HG02981 (cell line): ENCODE measurements around the gene SPATS2.
"Not testable (repeated sequence)": the region's sequence is repeated elsewhere in the genome, so short reads cannot be mapped to it uniquely, and the experiment has no call there.

Experiments used
- ATAC-seq: cut with Tn5 transposase; IDR thresholded peaks from one replicate; pipeline ENCODE4 v1.9.1; 2021; ENCODE audit warnings: mild to moderate bottlenecking, moderate library complexity; ENCODE audit not compliant: unreplicated experiment

Gene SPATS2

DNA sequence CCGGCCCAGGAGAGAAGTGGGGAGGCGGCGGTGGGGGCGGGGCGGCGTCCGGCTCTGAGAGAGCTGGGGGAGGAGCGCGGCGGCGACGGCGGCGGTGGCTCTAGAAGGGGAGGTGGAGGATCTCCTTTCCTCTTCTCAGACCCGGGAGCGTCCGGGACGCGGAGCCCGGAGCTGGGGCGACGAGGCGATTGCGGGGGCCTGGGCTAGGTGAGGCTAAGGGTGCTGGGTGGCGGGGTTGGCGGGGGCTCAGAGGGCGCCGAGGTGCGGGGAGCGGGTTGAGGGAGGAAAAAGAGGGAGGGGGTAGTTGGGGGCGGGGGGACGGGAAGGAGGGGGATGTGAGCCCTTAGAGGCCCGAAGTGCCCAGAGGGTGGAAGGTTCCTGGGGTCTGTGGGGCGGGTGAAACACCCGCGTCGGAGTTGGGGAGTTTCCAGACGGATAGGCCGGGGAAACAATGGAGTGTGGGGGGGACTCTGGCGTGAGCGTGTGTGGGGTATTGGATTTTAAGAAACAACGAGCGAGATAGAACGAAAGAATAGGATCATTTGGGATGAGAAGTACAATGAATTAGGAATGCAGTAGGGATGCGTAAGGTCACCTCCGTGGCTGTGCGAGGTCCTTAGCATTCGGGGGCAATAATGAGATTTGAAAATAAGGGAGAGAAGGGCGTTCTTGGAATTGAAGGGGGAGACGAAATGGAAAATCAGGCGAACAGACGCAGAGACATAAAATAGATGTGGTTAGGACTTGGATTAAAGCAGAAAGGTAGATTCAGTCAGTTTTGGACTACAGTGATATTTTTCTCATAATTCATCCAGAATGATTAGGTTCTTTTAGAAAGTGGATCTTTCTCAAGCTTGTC is at the start of gene SPATS2:
Gene SPATS2, plus strand, starts transcription at position 82 of the 859 bp plus-strand sequence. CDS start 93,551 bp downstream, outside the sequence.
- no peak for ATAC-seq

DNA sequence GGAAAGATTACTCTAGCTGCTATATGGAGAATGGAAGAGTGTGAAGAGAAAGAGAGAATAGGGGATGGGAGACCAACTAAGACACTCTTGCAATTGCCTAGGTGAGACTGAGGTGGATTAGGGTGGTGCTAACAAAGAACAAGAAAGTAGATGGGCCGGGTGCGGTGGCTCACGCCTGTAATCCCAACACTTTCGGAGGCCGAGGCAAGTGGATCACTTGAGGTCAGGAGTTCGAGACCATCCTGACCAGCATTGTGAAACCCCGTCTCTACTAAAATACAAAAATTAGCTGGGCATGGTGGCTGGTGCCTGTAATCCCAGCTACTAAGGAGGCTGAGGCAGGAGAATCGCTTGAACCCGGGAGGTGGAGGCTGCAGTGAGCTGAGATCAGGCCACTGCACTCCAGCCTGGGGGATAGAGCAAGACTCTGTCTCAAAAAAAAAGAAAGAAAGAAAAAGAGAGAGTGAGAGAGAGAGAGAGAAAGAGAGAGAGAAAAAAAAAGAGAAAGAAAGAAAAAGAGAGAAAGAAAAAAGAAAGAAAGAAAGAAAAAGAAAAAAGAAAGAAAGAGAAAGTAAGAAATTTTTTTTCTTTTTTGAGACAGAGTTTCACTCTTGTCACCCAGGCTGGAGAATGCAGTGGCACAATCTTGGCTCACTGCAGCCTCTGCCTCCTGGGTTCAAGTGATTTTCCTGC is 46.7 kb upstream of the SPATS2 start:
- ATAC-seq: not testable (repeated sequence)

DNA sequence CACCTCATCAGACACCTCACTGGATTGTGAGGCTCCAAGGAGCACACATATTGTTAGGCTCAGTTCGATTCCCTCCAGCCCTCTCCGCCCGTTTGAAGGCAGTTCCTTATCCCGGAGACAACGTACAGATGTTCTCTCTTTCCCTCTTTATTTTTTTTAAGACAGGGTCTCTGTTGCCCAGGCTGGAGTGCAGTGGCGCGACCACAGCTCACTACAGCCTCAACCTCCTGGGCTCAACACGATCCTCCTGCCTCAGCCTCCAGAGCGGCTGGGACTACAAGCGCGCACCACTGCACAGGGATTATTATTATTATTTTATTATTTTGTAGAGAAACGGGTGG is 44.9 kb upstream of the SPATS2 start:
- no peak for ATAC-seq

- peak; percentile 98 for ATAC-seq
Measured at GRCh38 chr12:49322708-49323523, 44.3 kb upstream of the SPATS2 start, which contains the start of gene TROAP. TSS of gene TROAP (plus strand) at chr12:49323255. CDS start at chr12:49323609, 354 bp downstream.

DNA sequence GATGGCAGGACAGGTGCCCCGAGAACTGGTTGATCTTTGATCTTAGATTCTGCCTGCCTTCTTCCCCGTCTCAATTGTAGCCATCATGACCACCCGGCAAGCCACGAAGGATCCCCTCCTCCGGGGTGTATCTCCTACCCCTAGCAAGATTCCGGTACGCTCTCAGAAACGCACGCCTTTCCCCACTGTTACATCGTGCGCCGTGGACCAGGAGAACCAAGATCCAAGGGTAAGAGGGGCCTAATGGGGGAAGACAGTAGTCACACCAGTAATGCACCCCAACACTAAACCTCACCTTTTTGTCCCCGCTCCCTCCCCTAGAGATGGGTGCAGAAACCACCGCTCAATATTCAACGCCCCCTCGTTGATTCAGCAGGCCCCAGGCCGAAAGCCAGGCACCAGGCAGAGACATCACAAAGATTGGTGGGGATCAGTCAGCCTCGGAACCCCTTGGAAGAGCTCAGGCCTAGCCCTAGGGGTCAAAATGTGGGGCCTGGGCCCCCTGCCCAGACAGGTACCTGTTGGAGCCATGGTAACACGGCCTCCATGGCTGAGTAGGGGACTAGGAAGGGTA is 43.7 kb upstream of the SPATS2 start:
- no peak for ATAC-seq

DNA sequence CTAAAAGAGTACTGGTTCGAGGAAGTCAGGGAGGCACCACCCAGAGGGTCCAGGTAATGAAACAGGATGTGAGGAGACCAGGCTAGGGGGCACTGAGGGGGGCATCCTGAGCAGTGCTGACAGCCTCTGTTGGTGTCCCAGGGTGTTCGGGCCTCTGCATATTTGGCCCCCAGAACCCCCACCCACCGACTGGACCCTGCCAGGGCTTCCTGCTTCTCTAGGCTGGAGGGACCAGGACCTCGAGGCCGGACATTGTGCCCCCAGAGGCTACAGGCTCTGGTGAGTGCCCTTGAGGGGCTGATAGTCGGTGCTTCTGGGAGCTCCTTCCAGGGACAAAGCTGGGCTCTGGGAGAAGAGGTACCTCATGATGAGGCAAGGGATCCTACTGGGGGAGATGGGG is 41.7 kb upstream of the SPATS2 start:
- ATAC-seq: no peak

DNA sequence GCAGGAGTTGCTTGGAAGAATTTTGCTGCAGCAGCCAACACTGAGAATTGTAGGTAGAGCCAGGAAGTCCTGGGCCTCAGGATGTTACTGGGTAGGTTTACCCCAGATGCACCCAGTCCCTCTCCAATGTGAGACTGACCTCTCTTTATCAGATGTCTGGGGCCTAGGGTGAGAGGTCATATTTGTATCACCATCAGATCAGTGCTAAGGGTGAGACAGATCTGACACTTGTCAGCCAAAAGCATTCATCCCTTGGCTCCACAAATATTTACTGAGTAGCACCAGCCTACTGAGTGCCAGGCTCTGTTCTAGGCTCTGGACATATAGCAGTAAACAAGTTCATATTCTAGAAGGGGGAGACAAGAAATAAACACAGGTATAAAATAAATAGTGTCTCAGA is 39.9 kb upstream of the SPATS2 start:
- ATAC-seq: no peak

DNA sequence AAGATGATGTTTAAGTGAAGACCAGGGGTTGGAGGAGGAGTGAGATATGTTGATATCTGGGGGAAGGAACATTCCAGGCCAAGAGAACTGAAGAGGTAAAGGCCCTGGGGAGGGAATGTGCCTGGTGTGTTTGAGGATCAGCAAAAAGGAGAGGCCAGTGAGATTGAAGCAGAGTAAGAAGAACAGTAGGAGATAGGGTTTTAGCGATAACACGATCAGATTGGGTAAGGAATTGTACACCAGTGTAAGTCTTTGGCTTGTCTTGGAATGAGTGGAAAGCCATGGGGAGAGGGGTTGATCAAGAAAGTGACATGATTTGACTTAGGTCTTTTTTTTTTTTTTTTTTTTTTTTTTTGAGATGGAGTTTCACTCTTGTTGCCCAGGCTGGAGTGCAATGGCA is 39.4 kb upstream of the SPATS2 start:
- no peak for ATAC-seq

DNA sequence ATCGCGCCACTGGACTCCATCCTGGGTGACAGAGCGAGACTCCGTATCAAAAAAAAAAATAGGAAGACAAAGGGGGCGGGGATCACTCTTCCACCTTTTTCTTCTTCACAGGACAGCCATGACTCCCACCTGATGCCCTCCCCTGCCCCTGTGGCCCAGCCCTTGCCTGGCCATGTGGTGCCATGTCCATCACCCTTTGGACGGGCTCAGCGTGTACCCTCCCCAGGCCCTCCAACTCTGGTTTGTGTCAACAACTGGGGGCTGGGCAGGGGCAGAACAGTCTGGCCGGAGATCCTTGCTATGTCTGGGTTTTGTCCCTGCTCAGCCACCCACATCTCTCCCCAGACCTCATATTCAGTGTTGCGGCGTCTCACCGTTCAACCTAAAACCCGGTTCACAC is 38.4 kb upstream of the SPATS2 start:
- no peak for ATAC-seq

- no peak for ATAC-seq
Measured at GRCh38 chr12:49330032-49330619, 37.1 kb upstream of the SPATS2 start.

GRCh38 chr12:49330631-49331379 is 36.5 kb upstream of the SPATS2 start:
- no peak for ATAC-seq

DNA sequence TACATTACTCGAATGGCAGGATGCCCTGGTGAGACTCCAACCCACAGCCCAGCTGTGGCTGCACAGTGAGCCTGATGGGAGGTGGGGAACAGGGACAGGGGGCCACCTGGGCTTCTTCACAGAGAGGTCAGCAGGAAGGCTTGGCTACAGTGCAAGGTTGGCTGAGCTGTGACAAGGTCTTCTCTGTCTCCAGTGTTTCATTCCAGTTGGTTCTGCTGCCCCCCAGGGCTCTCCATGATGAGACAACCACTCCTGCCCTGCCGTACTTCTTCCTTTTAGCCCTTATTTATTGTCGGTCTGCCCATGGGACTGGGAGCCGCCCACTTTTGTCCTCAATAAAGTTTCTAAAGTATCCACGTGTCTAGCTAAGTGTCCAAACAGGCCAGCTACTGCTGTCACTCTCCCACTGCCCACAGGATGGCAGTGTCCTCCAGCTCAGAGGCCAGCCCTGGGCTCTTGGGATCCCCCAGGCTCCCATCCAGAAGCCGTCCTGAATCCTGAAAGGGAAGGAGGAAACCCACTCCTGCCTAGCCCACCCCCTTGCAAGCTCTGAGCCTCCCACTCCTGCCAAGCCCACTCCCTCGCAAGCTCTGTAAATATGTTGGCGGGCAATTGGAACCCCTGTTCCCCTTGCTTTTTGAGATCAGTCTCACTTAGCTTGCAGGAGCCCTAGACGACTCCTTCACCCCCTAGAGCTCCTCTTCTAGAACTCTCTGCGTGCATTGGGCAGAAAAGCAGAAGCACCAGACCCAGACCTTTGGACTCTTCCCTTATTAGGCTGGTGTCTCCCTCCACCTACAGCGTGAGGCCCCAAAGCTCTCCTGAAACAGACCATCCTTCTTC is 35.7 kb upstream of the SPATS2 start:
- no peak for ATAC-seq

GRCh38 chr12:49332441-49332861 is 34.8 kb upstream of the SPATS2 start:
- no peak for ATAC-seq

DNA sequence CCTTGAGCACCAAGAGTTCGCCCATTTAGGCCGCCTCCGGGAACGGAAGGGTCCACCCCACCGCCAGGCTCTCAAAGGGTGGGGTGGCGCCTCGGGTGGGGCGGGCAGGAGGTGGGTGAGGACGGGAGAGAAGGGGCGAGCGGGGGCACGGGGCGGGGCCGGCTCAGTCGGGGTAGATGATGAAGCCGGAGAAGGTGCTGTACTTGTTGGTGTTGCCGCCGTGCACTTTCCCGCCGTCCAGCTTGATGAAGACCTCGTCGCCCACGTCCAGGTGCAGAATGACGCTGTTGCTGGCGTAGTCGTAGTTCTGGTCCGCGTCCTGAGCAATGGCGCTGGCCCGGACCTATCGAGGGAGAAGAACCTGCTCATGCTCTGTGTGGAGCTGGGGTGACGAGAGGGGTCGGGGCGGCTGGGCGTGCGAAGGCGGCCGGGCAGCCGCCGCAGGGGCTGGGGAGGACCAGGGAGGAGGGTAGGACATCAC is 34.3 kb upstream of the SPATS2 start:
- no peak for ATAC-seq

GRCh38 chr12:49333778-49334177 is 33.5 kb upstream of the SPATS2 start:
- not testable (repeated sequence) for ATAC-seq

DNA sequence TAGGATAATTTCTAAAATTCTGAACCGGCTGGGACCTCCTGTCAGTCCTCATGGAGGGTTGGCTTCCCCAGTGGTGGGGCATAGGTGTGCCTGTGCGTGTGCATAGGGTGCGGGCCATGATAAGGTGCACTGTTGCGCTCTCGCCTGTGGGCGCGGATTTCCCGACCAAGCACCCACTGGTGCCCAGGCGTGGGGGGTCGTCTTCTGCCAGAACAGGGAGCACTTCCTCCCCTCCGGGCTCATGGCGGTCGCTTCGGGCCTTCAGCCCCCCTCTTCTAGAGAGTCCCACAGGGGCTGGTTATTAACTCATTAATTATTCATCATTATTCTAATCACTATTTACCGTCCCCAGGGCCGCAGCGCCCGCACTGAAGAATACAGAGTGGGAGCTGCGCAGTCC is 33.0 kb upstream of the SPATS2 start:
- no peak for ATAC-seq

DNA sequence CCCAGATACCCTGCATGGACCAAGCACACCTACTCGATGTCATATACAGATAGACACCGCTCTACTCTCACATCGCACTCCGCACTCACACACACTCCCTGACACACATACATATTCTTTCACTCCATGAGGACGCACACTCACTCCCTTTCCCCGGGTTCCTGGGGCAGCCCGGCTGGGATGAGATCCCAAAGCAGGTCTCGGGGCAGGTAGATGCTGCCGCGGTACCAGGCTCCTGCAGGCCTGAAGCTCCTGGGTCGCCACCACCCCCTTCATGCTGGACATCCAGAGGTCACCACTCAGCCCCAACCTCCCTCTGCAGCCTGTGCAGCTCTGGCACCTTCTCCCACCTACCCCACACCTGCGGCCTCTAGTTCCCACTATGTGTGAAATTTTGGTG is 32.6 kb upstream of the SPATS2 start:
- no peak for ATAC-seq

DNA sequence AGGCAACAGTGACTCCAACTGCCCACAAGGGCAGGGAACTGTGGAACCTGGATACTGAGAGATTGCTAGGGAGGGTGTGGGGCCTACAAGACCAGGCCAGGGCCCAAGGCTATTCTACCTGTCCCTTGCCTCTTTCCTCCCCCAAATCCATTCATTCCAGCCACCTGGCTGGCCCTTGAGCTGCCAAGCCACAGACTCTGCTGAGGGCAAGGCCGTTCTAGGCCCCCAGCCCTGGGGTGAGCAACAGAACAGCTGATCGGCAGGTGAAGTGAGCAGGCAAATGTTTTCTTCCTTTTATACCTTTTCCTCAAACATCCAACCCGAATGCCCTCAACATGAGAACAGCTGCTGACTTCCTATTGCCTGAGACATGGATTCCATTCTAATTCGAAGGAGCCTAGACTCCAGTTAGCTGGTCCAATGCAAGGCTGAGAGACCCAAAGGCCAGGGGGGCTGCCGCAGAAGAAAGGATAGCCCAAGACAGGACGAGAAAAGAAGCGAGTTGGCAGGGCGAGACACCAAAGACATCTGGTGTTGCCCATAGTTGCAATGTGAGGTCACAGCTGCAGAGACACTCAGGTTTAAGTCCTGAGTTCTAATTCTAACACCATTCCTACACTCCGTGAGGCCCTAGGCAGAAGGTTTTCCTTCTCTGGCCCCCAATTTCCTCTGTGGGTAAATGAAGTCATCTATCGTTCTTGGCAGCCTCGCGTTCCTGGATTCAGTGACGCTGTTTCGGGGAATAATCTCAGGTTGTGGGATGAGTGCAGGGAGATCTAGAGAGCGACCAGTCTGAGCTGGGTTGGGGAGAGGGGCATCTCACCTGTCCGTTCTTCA is 31.9 kb upstream of the SPATS2 start:
- ATAC-seq: no peak
